Right hindlimb (tissue), 1 donor: Measurements from ENCODE around the gene PCK2.

ENCODE experiments used
- DNase-seq: peaks from one replicate; pipeline ENCODE4 v3.0.0-alpha.2; 2018

Gene PCK2

GRCh38 chr14:24139272-24139934 is 45.3 kb downstream of the PCK2 start:
- no peak for DNase-seq

DNA sequence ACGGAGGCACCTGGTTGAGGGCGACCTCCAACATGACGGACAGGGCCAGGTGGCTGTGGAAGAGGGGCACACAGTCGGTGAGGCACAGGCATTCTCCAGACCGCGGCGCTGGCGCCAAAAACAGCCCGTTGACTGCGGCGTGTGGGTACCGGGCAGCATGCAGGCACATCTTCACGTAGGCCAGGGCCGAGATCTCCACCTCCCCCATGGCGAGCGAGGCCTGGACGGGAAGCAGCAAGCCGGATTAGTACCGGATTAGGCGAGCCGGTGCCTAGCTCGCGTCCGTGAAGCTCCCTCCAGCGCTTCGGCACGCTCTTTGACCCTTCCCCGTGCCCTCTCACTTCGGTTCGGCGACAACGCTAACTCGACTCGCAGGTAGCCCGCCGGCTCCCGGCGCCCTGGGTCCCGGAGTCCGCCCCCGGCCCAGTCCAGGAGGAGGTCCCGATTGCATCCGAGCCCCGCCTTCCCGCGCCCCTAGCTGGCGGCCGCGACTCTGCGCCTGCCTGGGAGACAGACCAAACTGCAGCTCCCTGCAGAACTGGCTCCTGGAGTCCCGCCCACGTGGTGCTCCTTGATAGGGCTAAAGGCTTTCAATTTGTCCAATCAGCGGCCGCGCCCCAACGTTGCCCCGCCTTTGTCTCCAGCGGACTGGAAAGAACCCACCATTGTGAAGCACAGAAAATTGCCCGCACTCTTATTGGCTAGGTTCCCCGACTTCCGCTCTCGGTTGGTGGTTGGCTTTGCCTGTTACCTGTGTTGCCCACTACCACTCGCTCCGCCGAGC is 47.2 kb downstream of the PCK2 start, which contains the start of gene EMC9:
Gene EMC9 (minus strand): TSS at position 495 of the 784 bp plus-strand sequence. CDS start 287 bp downstream, at position 208.
- peak; percentile 100 for DNase-seq

DNA sequence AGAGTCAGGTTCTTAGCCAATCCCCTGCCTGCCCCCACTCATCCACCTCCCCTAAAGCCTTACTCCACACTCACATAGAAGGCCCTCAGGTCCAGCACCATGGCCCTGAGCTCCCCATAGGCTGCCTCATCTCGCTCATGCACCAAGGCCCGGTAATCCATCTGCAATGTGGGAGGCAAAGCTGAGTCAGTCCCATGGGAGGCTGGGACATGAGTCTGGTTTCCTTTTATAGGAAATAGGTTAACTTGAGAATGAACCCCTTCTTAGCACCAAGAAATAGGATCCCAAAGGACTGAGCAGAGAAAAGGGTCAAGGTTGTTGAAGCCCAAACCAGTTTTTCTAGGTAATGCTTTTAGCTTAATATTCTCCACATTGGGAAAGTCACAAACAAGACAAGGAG is 49.4 kb downstream of the PCK2 start:
- no peak for DNase-seq

DNA sequence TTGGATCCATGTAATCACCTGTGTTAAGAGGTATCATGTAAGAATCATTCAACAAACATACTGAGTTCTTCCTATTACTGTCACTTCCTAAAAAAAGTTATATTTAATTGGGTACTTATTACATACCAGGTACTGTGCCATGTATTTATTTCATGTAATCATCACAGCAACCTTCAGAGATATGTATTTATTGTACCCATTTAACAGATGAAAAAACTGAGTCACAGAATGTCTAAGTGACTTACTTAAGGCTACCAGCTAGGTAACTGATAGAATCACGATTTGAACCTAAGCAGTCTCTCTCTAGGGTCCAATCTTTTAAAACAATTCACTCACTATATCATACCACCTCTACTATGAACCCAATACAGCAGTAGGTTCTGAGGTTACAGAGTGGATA is 50.3 kb downstream of the PCK2 start:
- no peak for DNase-seq

GRCh38 chr14:24145219-24145618 is 51.1 kb downstream of the PCK2 start:
- no peak for DNase-seq

- DNase-seq = no peak
Measured at GRCh38 chr14:24145690-24146452, 51.8 kb downstream of the PCK2 start.

- peak; percentile 98 for DNase-seq
Measured at GRCh38 chr14:24146453-24146977, 52.4 kb downstream of the PCK2 start, which contains the start of gene PSME2. Gene PSME2, minus strand, starts transcription at chr14:24146610. Its CDS starts 29 bp downstream, at chr14:24146581.

GRCh38 chr14:24146978-24147760 is 53.1 kb downstream of the PCK2 start, which contains the start of gene RNF31:
Gene RNF31, plus strand, starts transcription at chr14:24147498. Its CDS starts 201 bp downstream, at chr14:24147699.
- DNase-seq = peak; percentile 98

DNA sequence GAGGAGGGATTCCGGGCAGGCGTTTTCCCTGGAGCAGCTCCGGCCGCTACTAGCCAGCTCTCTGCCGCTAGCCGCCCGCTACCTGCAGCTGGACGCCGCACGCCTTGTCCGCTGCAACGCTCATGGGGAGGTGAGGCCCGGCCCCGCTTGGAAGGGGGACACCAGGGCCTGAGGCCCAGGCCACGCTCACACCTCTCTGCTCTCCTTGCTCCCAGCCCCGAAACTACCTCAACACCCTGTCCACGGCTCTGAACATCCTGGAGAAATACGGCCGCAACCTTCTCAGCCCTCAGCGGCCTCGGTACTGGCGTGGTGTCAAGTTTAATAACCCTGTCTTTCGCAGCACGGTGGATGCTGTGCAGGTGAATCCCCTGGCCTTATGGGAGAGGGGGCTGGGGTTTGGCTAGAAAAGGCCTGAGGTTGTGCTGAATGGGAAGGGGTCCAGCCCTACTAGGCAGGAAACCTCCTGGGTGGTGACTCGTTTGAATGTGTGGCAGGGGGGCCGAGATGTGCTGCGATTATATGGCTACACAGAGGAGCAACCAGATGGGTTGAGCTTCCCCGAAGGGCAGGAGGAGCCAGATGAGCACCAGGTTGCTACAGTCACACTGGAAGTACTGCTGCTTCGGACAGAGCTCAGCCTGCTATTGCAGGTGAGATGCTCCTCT is 53.8 kb downstream of the PCK2 start:
- no peak for DNase-seq

DNA sequence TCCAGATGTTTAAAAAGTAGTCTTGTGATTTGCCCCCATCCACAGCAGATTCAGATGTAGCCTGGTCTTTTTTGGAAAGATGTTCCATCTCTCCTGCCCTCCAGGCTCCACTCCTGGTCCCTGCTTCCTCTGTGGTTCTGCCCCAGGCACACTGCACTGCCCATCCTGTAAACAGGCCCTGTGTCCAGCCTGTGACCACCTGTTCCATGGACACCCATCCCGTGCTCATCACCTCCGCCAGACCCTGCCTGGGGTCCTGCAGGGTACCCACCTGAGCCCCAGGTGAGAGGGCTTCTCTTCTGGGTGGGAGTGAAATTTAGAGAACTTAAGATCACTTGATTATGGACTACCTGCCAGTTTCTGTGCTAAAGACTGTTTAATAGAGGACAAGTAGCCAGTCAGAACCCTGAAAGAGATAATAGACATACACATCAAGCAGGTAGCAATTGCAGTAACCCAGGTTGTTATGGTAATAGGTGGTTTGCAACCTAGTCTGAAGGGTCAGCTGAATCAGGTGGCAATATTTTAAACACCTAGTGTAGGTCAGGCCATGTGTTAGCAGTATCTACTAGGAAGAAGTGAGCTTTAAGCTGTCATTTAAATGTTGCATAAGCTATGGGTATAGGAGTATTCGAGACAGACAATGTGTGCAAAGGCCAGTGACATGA is 55.3 kb downstream of the PCK2 start:
- DNase-seq = no peak

- no peak for DNase-seq
Measured at GRCh38 chr14:24150061-24150460, 56.0 kb downstream of the PCK2 start.

DNA sequence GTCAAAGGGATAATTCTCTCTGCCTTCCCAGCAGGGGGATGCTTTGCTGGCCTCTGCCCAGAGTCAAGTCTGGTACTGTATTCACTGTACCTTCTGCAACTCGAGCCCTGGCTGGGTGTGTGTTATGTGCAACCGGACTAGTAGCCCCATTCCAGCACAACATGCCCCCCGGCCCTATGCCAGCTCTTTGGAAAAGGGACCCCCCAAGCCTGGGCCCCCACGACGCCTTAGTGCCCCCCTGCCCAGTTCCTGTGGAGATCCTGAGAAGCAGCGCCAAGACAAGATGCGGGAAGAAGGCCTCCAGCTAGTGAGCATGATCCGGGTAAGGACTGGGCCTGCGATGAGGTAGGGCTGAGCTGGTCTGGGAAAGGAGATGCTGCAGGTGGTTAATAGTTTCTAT is 56.5 kb downstream of the PCK2 start:
- no peak for DNase-seq

- DNase-seq = no peak
Measured at GRCh38 chr14:24150993-24151392, 56.9 kb downstream of the PCK2 start.

GRCh38 chr14:24151404-24152080 is 57.4 kb downstream of the PCK2 start:
- DNase-seq = no peak
